ENCODE data around the gene MCM5. TPM values are rescaled to one million over a fixed set of nuclear protein-coding genes. Genes with fewer than 3 reads are reported as not detected.

MCM5 gene
- total RNA-seq, 1 experiment from 2014 or later, result 274 TPM

- Histone ChIP-seq H3K56ac (ENCODE audit: insufficient read length, low read depth, low read length) (no peak overlapping the region), H3K23me2 (ENCODE audit: insufficient read length, low read depth, low read length, poor library complexity, severe bottlenecking) (no peaks in the 10 kb centered on the region), H3K4me1 (ENCODE audit: insufficient read depth, low read length) (no peaks in the 10 kb centered on the region), H2BK15ac (ENCODE audit: low read depth, low read length) (no peak overlapping the region), H2BK5ac (ENCODE audit: insufficient read length, low read length) (no peak overlapping the region), H3K9ac (ENCODE audit: extremely low read depth, insufficient read length, low read length) (no peak overlapping the region), H4K8ac (replicated peaks; ENCODE audit: insufficient read length, low read depth, low read length) (no peak overlapping the region), H3K27ac (ENCODE audit: insufficient read length, low read depth, low read length) (no peak overlapping the region), H2BK20ac (ENCODE audit: low read depth, low read length, poor library complexity, severe bottlenecking) (no peak overlapping the region), H4K91ac (ENCODE audit: insufficient read length, low read depth, low read length) (no peak overlapping the region), H4K5ac (ENCODE audit: insufficient read length, low read depth, low read length) (no peak overlapping the region), H2BK120ac (ENCODE audit: low read depth, low read length, poor library complexity, severe bottlenecking) (no peak overlapping the region), H3K14ac (ENCODE audit: insufficient read depth, low read length) (no peak overlapping the region), H3K4ac (ENCODE audit: low read depth, low read length) (no peak overlapping the region), H3K18ac (ENCODE audit: insufficient read length, low read depth, low read length) (no peak overlapping the region), H3K9me3 (ENCODE audit: control insufficient read depth, low read depth, low read length) (no peaks in the 10 kb centered on the region), H3K4me2 (ENCODE audit: insufficient read depth, insufficient read length, low read length) (no peak overlapping the region), H3K79me1 (ENCODE audit: insufficient read depth, low read depth, low read length, poor library complexity, severe bottlenecking) (no peaks in the 10 kb centered on the region), H3K23ac (ENCODE audit: insufficient read length, low read depth, low read length) (no peak overlapping the region), H3T11ph (ENCODE audit: low read length) (no peak overlapping the region), H3K27me3 (ENCODE audit: insufficient read depth, low read length) (no peaks in the 10 kb centered on the region), H2AK5ac (ENCODE audit: insufficient read length, low read length) (no peak overlapping the region), H3K79me2 (ENCODE audit: insufficient read depth, low read length) (no peaks in the 10 kb centered on the region; the same call in 1 of the 2 replicates), H2BK12ac (ENCODE audit: insufficient read length, low read depth, low read length) (no peak overlapping the region), H2AFZ (ENCODE audit: low read length) (no peak overlapping the region), H4K20me1 (ENCODE audit: control insufficient read depth, insufficient read depth, insufficient read length) (no peaks in the 10 kb centered on the region)
- Mint-ChIP-seq H3K36me3 (ENCODE audit: insufficient read depth in 1 of 3, low read depth in 3 of 3) (peaks cover 68 to 97% (median 93%) of the 10 kb centered on the region in 3 experiments), H3K4me3 (no peak overlapping the region), H3K9me3 (no peaks in the 10 kb centered on the region), H3K27me3 (ENCODE audit: low read depth) (no peaks in the 10 kb centered on the region), H3K27ac (no peak overlapping the region), H3K4me1 (peaks cover 8 to 10% of the 10 kb centered on the region in 2 experiments)
- TF ChIP-seq CTCF (conservative IDR thresholded peaks at IDR 0.05), result no peak
- no CpG with 5 or more reads among the region's 9 CpGs for WGBS (ENCODE audit: extremely low coverage, insufficient read length, low lambda C conversion rate)
- no peak for DNase-seq
Measured at GRCh38 chr22:35417606-35418005, 17.7 kb downstream of the MCM5 start.
